GM19395 (cell line): Measurements from ENCODE around the gene LRRTM2.
"Not testable (repeated sequence)": the region's sequence is repeated elsewhere in the genome, so short reads cannot be mapped to it uniquely, and the experiment has no call there.

Experiments
- ATAC-seq: cut with Tn5 transposase; IDR thresholded peaks from one replicate; pipeline ENCODE4 v1.9.1; 2021; ENCODE audit warnings: mild to moderate bottlenecking, moderate library complexity; ENCODE audit not compliant: unreplicated experiment

The LRRTM2 gene

DNA sequence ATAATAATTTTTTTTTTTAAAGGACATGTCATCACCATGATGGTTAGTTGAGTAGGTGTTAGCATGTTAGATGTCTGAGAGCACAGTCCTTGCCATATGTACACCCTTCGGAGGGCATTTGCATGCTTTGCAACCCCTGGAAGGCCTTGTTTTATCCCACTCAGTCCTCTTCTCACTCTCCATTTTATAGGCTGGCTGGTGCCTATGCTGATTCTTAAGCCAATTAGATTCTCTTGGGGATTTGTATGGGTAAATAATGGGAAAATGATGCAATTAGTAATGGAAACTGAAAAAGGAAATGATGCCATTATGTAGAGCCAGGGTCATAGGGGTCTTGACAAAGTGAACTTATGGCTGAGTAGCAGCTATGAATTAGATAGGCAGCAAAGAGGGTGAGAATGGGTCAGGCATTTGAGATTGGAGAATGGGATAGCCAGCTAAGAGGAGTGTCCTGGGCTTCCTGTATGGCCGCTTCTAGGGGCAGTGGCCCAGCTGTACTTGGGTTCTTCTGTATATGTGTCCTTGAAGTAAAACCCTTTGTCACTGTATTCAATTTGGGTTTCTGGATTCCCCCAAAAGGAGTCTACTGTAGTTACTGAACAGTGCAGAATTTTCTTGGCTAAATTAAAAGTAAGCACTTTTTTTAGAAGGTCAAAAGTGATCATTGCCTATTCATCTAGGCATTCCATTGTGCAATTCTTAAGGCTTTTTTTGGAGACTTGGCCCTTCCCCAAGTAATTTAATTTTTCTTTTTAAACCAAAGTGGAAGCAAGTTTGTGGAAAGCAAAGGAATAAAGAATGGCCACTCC lies 31.6 kb downstream of the LRRTM2 start:
- no peak for ATAC-seq

GRCh38 chr5:138841531-138841930 lies 33.6 kb downstream of the LRRTM2 start:
- ATAC-seq: no peak

- ATAC-seq: no peak
Observed at GRCh38 chr5:138840103-138840502, 35.0 kb downstream of the LRRTM2 start.

DNA sequence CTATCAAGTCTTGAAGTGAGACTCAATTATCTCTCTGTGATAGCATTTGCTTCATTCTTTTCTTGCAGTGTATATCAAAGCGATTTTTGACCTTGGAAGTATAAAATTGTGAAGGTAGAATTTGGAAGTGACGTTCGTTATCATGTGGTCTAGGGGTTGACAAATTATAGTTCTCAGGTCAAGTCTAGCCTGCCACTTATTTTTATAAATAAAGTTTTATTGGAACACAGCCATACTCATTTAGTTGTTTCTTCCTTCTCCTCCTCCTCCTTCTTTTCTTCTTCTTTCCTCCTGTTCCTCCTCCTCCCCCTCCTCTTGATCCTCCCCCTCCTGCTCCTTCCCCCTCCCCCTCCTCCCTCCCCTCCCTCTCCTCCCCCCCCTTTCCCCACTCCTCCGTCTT lies 38.0 kb downstream of the LRRTM2 start:
- ATAC-seq: no peak

DNA sequence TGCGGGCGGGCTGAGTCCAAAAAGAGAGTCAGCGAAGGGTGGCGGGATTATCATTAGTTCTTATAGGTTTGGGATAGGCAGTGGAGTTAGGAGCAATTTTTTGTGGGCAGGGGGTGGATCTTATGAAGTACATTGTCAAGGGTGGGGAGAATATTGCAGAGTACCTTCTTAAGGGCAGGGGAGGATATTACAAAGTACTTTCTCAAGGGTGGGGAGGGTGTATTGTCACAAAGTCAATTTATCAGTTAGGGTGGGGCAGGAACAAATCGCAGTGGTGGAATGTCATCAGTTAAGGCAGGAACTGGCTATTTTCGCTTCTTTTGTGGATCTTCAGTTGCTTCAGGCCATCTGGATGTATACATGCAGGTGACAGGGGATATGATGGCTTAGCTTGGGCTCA lies 40.3 kb downstream of the LRRTM2 start:
- ATAC-seq: not testable (repeated sequence)

- no peak for ATAC-seq
Observed at GRCh38 chr5:138833726-138834480, 41.2 kb downstream of the LRRTM2 start.

- ATAC-seq: no peak
Observed at GRCh38 chr5:138833080-138833479, 42.1 kb downstream of the LRRTM2 start.

DNA sequence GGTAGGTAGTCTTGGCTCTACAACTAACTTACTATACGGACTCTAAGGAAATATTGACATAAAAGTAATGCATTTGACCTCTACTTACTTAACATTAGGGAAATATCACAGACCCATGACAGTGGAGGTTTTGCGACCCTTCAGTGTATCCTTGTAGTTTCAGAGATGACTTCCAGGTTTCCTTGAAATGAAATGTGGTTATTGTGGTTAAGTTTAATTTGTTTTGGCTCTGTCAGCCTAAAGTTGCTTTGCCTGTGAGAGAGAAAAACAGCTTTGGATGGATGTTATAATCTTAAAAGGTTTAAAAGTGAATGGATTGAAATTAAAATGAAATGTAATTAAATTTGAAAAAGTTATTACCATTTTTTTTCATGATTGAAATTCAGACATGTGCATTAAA lies 42.9 kb downstream of the LRRTM2 start:
- ATAC-seq: no peak

- no peak for ATAC-seq
Observed at GRCh38 chr5:138831703-138832102, 43.4 kb downstream of the LRRTM2 start.

GRCh38 chr5:138829341-138829740 lies 45.8 kb downstream of the LRRTM2 start:
- ATAC-seq: no peak

DNA sequence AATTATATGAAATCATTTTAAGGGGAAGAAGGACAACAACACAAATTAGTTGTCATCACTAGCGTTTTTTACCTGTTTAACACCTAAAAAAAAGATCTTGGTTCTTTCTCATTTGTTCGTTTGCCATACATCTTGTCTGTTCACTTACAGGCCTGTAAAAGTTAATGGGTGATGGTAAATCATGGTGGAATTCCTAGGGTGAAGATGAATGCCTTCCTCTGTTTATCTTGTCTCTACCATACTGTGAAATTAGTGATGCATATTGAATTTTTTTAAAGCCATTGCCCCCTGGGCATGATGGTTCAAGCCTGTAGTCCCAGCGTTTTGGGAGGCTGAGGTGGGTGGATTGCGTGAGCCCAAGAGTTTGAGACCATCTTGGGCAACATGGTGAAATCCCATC lies 46.6 kb downstream of the LRRTM2 start:
- ATAC-seq: no peak

DNA sequence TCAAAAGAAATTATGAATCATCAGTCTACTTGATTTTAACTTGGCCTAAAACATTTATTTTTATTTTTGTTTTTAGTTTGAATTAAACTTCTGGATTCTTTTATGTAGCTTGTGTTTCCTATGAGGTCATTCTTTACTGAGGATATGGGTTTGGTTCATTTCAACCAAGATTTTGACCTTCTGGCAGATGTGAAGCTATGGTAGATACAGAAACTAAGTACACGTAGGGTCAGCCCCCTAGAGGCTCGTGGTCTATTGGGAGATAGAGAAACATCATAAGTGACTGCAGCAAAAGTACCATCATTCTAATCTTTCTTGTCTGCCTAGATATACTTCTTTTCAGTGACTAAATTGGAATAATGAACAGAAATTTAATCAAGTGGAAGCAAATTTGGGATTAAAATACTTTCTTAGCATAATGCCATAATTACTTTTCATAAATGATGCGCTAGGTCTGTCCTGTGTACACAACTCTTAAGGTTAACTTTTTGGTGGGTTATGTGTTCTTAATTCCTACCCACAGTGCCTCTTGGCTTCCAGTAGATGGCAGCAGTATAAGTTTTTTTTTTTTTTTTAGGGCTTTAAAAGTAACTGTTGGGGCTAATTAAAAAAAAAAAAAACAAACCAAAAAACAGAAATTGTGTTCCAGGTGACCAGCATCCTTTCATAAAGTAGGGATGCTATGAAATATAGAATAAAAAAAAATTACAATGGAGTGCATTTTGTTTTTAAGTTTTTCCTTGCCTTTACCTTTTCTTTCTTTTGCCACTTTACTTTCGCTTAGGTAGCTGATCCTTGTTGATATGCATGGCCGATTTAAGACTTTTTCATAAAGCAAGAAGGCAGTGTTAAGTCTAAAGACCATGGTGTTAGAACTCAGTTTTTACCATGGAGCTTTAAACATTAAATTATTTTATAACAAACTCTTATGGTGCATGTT lies 49.9 kb downstream of the LRRTM2 start:
- ATAC-seq: no peak

DNA sequence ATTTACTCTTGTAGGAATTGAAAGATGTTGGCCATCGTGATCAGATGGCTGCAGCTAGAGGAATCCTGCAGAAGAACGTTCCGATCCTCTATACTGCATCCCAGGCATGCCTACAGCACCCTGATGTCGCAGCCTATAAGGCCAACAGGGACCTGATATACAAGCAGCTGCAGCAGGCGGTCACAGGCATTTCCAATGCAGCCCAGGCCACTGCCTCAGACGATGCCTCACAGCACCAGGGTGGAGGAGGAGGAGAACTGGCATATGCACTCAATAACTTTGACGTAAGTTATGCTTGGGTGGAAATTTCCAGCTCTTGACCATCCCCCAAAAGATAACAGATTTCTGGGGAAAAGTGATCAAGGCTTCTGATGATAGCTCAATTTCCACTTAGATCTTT lies 50.6 kb downstream of the LRRTM2 start:
- ATAC-seq: no peak

DNA sequence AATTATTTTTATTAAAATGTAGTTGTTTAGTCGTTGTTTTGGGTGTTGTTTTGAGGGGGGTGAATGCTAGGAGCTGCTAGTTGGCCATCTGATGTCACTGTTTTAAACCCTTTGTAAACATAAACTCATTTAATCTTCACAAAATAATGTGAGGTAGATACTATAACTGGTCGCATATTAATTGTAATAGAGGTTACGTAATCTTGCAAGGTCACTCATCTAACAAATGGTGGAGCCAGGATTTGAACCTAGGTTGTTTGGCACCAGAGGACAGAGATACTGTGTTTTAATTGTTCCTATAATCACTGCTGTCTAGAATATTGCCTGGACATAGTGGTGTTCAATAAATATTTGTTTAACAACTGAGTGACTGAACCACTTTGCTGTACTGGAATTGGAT lies 54.4 kb downstream of the LRRTM2 start:
- ATAC-seq: no peak

GRCh38 chr5:138819081-138819480 lies 56.1 kb downstream of the LRRTM2 start:
- no peak for ATAC-seq
